ENCODE results near the gene TADA2A. TPM values are rescaled to one million over a fixed set of nuclear protein-coding genes. Genes with fewer than 3 reads are reported as not detected.
"Not testable (repeated sequence)": the region's sequence is repeated elsewhere in the genome, so short reads cannot be mapped to it uniquely, and the experiment has no call there.

The TADA2A gene
- total RNA-seq, 1 donor from 2014 or later: 36.2 TPM

GRCh38 chr17:37393352-37393751 lies 13.3 kb upstream of the TADA2A start:
- intact Hi-C loops (cut with micrococcal nuclease): no loop called here

- intact Hi-C loops (cut with micrococcal nuclease): no loop called here
Measured at GRCh38 chr17:37399265-37399803, 7.4 kb upstream of the TADA2A start.

- intact Hi-C loops (cut with micrococcal nuclease): no loop called here
Measured at GRCh38 chr17:37400505-37400904, 6.2 kb upstream of the TADA2A start.

- intact Hi-C loops (cut with micrococcal nuclease): not testable (repeated sequence)
Measured at GRCh38 chr17:37405522-37405921, 1.2 kb upstream of the TADA2A start.

- intact Hi-C loops (cut with micrococcal nuclease): loop anchor here (2.0 kb wide), 1 partner anchor 203 kb away; the partner anchor contains the start of gene SYNRG
Measured at GRCh38 chr17:37405955-37406634, 591 bp upstream of the TADA2A start.

- intact Hi-C loops (cut with micrococcal nuclease): not testable (repeated sequence)
Measured at GRCh38 chr17:37408145-37408479, 1.4 kb downstream of the TADA2A start.

- intact Hi-C loops (cut with micrococcal nuclease): no loop called here
Measured at GRCh38 chr17:37410357-37410756, 3.7 kb downstream of the TADA2A start.

- intact Hi-C loops (cut with micrococcal nuclease): no loop called here
Measured at GRCh38 chr17:37413875-37414519, 7.3 kb downstream of the TADA2A start.

- intact Hi-C loops (cut with micrococcal nuclease): no loop called here
Measured at GRCh38 chr17:37417852-37418251, 11.2 kb downstream of the TADA2A start.

- intact Hi-C loops (cut with micrococcal nuclease): no loop called here
Measured at GRCh38 chr17:37422971-37423625, 16.4 kb downstream of the TADA2A start.

GRCh38 chr17:37425268-37425667 lies 18.6 kb downstream of the TADA2A start:
- intact Hi-C loops (cut with micrococcal nuclease): no loop called here

GRCh38 chr17:37429039-37429438 lies 22.4 kb downstream of the TADA2A start:
- intact Hi-C loops (cut with micrococcal nuclease): no loop called here

GRCh38 chr17:37429453-37429852 lies 22.8 kb downstream of the TADA2A start:
- intact Hi-C loops (cut with micrococcal nuclease): no loop called here

- intact Hi-C loops (cut with micrococcal nuclease): loop anchor here (1.0 to 2.0 kb wide), 2 partner anchors 23 to 61 kb away; no protein-coding TSS in a partner anchor
Measured at GRCh38 chr17:37430051-37430627, 23.5 kb downstream of the TADA2A start.

GRCh38 chr17:37432671-37433070 lies 26.0 kb downstream of the TADA2A start:
- intact Hi-C loops (cut with micrococcal nuclease): no loop called here

- intact Hi-C loops (cut with micrococcal nuclease): no loop called here
Measured at GRCh38 chr17:37438141-37438540, 31.5 kb downstream of the TADA2A start.

- intact Hi-C loops (cut with micrococcal nuclease): no loop called here
Measured at GRCh38 chr17:37440424-37440823, 33.7 kb downstream of the TADA2A start.

GRCh38 chr17:37441369-37442014 lies 34.8 kb downstream of the TADA2A start:
- intact Hi-C loops (cut with micrococcal nuclease): not testable (repeated sequence)

GRCh38 chr17:37446027-37446426 lies 39.3 kb downstream of the TADA2A start:
- intact Hi-C loops (cut with micrococcal nuclease): no loop called here

GRCh38 chr17:37447641-37448040 lies 41.0 kb downstream of the TADA2A start:
- intact Hi-C loops (cut with micrococcal nuclease): no loop called here

- intact Hi-C loops (cut with micrococcal nuclease): no loop called here
Measured at GRCh38 chr17:37450112-37450511, 43.4 kb downstream of the TADA2A start.

Measured in T-helper 1 cell treated with Interleukin-12 subunit alpha and Interleukin-12 subunit beta and Interleukin-4 antibody, amounts not matched to agents 30 ng/mL and 1 ng/mL, for 36 hours (primary cell).